ENCODE data around the gene TAP2.

GRCh38 chr6:32830936-32831335 is 7.6 kb downstream of the TAP2 start:
- no peak for TF ChIP-seq CTCF (IDR thresholded peaks at IDR 0.05)
- no peak for TF ChIP-seq POLR2AphosphoS5 (IDR thresholded peaks at IDR 0.05)
- no peak for TF ChIP-seq POLR2A (IDR thresholded peaks at IDR 0.05)
